ENCODE measurements around the gene SLC35F1.

- TF ChIP-seq, protein P1, sequence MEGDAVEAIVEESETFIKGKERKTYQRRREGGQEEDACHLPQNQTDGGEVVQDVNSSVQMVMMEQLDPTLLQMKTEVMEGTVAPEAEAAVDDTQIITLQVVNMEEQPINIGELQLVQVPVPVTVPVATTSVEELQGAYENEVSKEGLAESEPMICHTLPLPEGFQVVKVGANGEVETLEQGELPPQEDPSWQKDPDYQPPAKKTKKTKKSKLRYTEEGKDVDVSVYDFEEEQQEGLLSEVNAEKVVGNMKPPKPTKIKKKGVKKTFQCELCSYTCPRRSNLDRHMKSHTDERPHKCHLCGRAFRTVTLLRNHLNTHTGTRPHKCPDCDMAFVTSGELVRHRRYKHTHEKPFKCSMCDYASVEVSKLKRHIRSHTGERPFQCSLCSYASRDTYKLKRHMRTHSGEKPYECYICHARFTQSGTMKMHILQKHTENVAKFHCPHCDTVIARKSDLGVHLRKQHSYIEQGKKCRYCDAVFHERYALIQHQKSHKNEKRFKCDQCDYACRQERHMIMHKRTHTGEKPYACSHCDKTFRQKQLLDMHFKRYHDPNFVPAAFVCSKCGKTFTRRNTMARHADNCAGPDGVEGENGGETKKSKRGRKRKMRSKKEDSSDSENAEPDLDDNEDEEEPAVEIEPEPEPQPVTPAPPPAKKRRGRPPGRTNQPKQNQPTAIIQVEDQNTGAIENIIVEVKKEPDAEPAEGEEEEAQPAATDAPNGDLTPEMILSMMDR (IDR thresholded peaks at IDR 0.05; ENCODE audit: low read depth, low read length), result no peak
- no peak for TF ChIP-seq EZH2phosphoT487 (IDR thresholded peaks at IDR 0.05; ENCODE audit: low read depth)
Measured at GRCh38 chr6:118216751-118217150, 309.7 kb downstream of the SLC35F1 start.
